HEK293 (cell line): ENCODE data around the gene IL17C.

ENCODE experiments used
- CTCF ChIA-PET: fragments of 350-600 bp; formaldehyde crosslinking; extraction: SDS; loops from one replicate; lab custom pipeline; 2021; ENCODE audit warnings: antibody characterized with exemption; lab: Yijun Ruan, JAX
- POLR2A ChIA-PET: fragments of 300-600 bp; formaldehyde crosslinking; extraction: SDS; loops from one replicate; lab custom pipeline; 2020; ENCODE audit warnings: antibody characterized with exemption, inconsistent platforms; lab: Yijun Ruan, JAX
- H3K27ac ChIP-seq: fragments of 200-500 bp; sonication (Bioruptor generic); 2 replicates; pipeline ENCODE4 v1.5.1; 2014; ENCODE audit warnings: low read depth, low read length, control low read depth, inconsistent platforms; ENCODE audit errors: extremely low read depth
- H3K36me3 ChIP-seq, 2 experiments: fragments of 200-500 bp in 1 of 2; sonication (Bioruptor generic) in 1 of 2; 1 replicate in 1 of 2; 2 replicates in 1 of 2; pipeline ENCODE4 v1.5.1; 2014 to 2017; ENCODE audit warnings: inconsistent platforms in 2 of 2, low read length in 2 of 2; ENCODE audit not compliant: control insufficient read depth in 2 of 2, insufficient read depth in 1 of 2
- H3K4me1 ChIP-seq: fragments of 200-500 bp; sonication (Bioruptor generic); 2 replicates; pipeline ENCODE4 v1.5.1; 2014; ENCODE audit warnings: mild to moderate bottlenecking, low read length, inconsistent platforms; ENCODE audit not compliant: control insufficient read depth, insufficient read depth
- H3K4me3 ChIP-seq: 2 replicates; pipeline ENCODE4 v1.5.1; 2011; ENCODE audit warnings: low read depth, mild to moderate bottlenecking, control low read depth, low read length, moderate library complexity
- H3K9me3 ChIP-seq: fragments of 200-500 bp; sonication (Bioruptor generic); 2 replicates; pipeline ENCODE4 v1.5.1; 2014; ENCODE audit warnings: low read depth, low read length, inconsistent platforms; ENCODE audit not compliant: control insufficient read depth, insufficient read depth
- GFI1B ChIP-seq: fragments of 450-650 bp; formaldehyde crosslinking; IDR thresholded peaks from 2 replicates; pipeline ENCODE4 v1.5.1; 2016; ENCODE audit warnings: missing biosample characterization, missing genetic modification characterization
- GLIS1 ChIP-seq: fragments of 450-650 bp; formaldehyde crosslinking; IDR thresholded peaks from 2 replicates; pipeline ENCODE4 v1.5.1; 2016; ENCODE audit warnings: missing biosample characterization, missing genetic modification characterization
- TRIM28 ChIP-seq: IDR thresholded peaks from 2 replicates; pipeline ENCODE4 v1.6.1; 2011; ENCODE audit warnings: low read length, control low read depth, borderline replicate concordance
- WT1 ChIP-seq: fragments of 450-650 bp; formaldehyde crosslinking; IDR thresholded peaks from 2 replicates; pipeline ENCODE4 v1.5.1; 2016; ENCODE audit warnings: missing biosample characterization, missing genetic modification characterization
- ZBTB8A ChIP-seq: fragments of 450-650 bp; formaldehyde crosslinking; IDR thresholded peaks from 2 replicates; pipeline ENCODE4 v1.5.1; 2016; ENCODE audit warnings: missing biosample characterization, missing genetic modification characterization
- ZFP37 ChIP-seq: fragments of 450-650 bp; formaldehyde crosslinking; IDR thresholded peaks from 2 replicates; pipeline ENCODE4 v1.5.1; 2016; ENCODE audit warnings: missing biosample characterization, missing genetic modification characterization
- ZIC2 ChIP-seq: fragments of 450-650 bp; formaldehyde crosslinking; IDR thresholded peaks from 2 replicates; pipeline ENCODE4 v1.5.1; 2016; ENCODE audit warnings: missing biosample characterization, missing genetic modification characterization
- ZNF121 ChIP-seq: fragments of 450-650 bp; formaldehyde crosslinking; IDR thresholded peaks from 2 replicates; pipeline ENCODE4 v1.5.1; 2016; ENCODE audit warnings: missing biosample characterization, missing genetic modification characterization
- ZNF169 ChIP-seq: fragments of 450-650 bp; formaldehyde crosslinking; IDR thresholded peaks from 2 replicates; pipeline ENCODE4 v1.5.1; 2016; ENCODE audit warnings: missing biosample characterization, missing genetic modification characterization
- ZNF366 ChIP-seq: fragments of 450-650 bp; formaldehyde crosslinking; conservative IDR thresholded peaks from 2 replicates; pipeline ENCODE4 v1.5.1; 2016; ENCODE audit warnings: missing biosample characterization, missing genetic modification characterization
- ZNF394 ChIP-seq: fragments of 450-650 bp; formaldehyde crosslinking; IDR thresholded peaks from 2 replicates; pipeline ENCODE4 v1.5.1; 2016; ENCODE audit warnings: missing biosample characterization, missing genetic modification characterization, mild to moderate bottlenecking, moderate library complexity, borderline replicate concordance
- ZNF423 ChIP-seq: fragments of 450-650 bp; formaldehyde crosslinking; IDR thresholded peaks from 2 replicates; pipeline ENCODE4 v1.5.1; 2016; ENCODE audit warnings: missing biosample characterization, missing genetic modification characterization
- ZNF488 ChIP-seq: fragments of 450-650 bp; formaldehyde crosslinking; IDR thresholded peaks from 2 replicates; pipeline ENCODE4 v1.5.1; 2016; ENCODE audit warnings: missing biosample characterization, missing genetic modification characterization
- ZNF623 ChIP-seq: fragments of 450-650 bp; formaldehyde crosslinking; IDR thresholded peaks from 2 replicates; pipeline ENCODE4 v1.5.1; 2016; ENCODE audit warnings: missing biosample characterization, missing genetic modification characterization
- ZNF658 ChIP-seq: fragments of 450-650 bp; formaldehyde crosslinking; IDR thresholded peaks from 2 replicates; pipeline ENCODE4; 2016; ENCODE audit warnings: missing biosample characterization, missing genetic modification characterization
- TF ChIP-seq, protein P1 (sequence below): fragments of 450-650 bp; formaldehyde crosslinking; IDR thresholded peaks from 2 replicates; pipeline ENCODE4 v1.5.1; 2017; ENCODE audit warnings: missing biosample characterization, missing genetic modification characterization
- TF ChIP-seq, protein P2 (sequence below): fragments of 450-650 bp; IDR thresholded peaks from 2 replicates; pipeline ENCODE4 v1.5.1; 2018; ENCODE audit warnings: missing biosample characterization, missing genetic modification characterization

IL17C gene

DNA sequence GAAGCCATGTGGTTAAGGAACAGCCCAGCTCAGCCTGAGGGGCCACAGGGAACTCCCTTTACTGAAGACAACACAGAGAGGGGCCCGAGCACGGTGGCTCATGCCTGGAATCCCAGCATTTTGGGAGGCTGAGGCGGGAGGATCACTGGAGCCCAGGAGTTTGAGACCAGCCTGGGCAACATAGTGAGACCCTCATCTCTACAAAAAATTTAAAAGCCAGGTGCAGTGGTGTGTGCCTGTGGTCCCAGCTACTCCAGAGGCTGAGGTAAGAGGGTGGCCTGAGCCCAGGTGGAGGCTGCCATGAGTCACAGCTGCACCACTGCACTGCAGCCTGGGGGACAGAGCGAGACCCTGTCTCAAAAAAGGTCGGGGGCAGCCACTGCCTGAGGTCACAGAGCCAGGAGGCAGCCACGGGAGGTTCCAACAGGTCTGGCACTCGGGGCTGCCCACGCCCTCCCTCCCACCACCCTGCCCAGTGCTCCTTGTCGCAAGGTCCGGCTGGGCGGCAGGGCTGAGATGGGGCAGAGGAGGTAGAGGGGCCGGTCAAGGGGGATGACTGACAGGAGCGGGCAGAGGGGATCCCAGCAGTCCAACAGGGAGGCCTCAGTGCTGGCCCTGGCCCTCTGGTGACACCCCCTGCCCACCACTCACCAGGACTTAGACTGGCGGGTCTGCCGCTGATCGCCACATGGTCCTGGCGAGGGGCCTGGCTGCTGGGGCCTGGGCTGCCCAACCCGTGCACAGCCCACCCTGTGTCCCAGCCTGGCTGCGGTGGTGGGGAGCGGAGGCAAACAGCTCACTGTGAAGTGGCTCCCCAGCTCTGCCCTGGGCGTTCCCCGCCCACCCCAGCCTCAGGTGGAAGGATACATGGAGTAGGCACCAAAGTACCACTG is 9.1 kb downstream of the IL17C start:
- Histone ChIP-seq H3K4me1 (peaks cover 7% of the 10 kb centered on the region; the same call in 1 of the 2 replicates), H3K36me3 (peaks cover 0 to 27% of the 10 kb centered on the region in 2 experiments; a peak in 2 of 3 replicates), H3K9me3 (no peaks in the 10 kb centered on the region), H3K4me3 (no peak overlapping the region), H3K27ac (no peak overlapping the region)
- ChIA-PET POLR2A (interaction anchor here (0.6 to 1.1 kb wide), 2 partner anchors 10 to 546 kb away, joined by 4 read pairs; no protein-coding TSS in a partner anchor), CTCF (interaction anchor here (0.7 kb wide), 1 partner anchor 90 kb away, joined by 3 read pairs; no protein-coding TSS in a partner anchor)
- no peak for TF ChIP-seq GFI1B (tag by site-specific recombination)
- TF ChIP-seq ZNF121 (tag by site-specific recombination) = peak; percentile 84
- TF ChIP-seq WT1 (tag by site-specific recombination) = no peak
- TF ChIP-seq ZNF423 (tag by site-specific recombination) = no peak
- 0 out of 2 replicates have a peak, but pooled peaks have one; percentile 22 for TF ChIP-seq ZBTB8A (tag by site-specific recombination)
- no peak for TF ChIP-seq ZNF658
- no peak for TF ChIP-seq ZFP37 (tag by site-specific recombination)
- no peak for TF ChIP-seq ZNF366
- TF ChIP-seq ZNF394 (tag by site-specific recombination) = peak; percentile 68; the same call in 1 of the 2 replicates

- Histone ChIP-seq H3K27ac (peak overlapping the region; percentile 73; the same call in 1 of the 2 replicates), H3K4me3 (no peak overlapping the region), H3K4me1 (peaks cover 7% of the 10 kb centered on the region; the same call in 1 of the 2 replicates), H3K9me3 (no peaks in the 10 kb centered on the region), H3K36me3 (peaks cover 0 to 17% of the 10 kb centered on the region in 2 experiments; a peak in 2 of 3 replicates)
- TF ChIP-seq TRIM28 (no peak), GLIS1 (tag by site-specific recombination) (peak; percentile 86), ZNF169 (no peak), ZNF623 (tag by site-specific recombination) (peak; percentile 77), ZNF488 (tag by site-specific recombination) (no peak), ZIC2 (tag by site-specific recombination) (peak; percentile 74)
- TF ChIP-seq, protein P1, sequence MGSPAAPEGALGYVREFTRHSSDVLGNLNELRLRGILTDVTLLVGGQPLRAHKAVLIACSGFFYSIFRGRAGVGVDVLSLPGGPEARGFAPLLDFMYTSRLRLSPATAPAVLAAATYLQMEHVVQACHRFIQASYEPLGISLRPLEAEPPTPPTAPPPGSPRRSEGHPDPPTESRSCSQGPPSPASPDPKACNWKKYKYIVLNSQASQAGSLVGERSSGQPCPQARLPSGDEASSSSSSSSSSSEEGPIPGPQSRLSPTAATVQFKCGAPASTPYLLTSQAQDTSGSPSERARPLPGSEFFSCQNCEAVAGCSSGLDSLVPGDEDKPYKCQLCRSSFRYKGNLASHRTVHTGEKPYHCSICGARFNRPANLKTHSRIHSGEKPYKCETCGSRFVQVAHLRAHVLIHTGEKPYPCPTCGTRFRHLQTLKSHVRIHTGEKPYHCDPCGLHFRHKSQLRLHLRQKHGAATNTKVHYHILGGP = no peak
- TF ChIP-seq, protein P2, sequence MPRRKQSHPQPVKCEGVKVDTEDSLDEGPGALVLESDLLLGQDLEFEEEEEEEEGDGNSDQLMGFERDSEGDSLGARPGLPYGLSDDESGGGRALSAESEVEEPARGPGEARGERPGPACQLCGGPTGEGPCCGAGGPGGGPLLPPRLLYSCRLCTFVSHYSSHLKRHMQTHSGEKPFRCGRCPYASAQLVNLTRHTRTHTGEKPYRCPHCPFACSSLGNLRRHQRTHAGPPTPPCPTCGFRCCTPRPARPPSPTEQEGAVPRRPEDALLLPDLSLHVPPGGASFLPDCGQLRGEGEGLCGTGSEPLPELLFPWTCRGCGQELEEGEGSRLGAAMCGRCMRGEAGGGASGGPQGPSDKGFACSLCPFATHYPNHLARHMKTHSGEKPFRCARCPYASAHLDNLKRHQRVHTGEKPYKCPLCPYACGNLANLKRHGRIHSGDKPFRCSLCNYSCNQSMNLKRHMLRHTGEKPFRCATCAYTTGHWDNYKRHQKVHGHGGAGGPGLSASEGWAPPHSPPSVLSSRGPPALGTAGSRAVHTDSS (tag by site-specific recombination) = no peak
- POLR2A ChIA-PET = interaction anchor here (1.1 to 1.7 kb wide), 2 partner anchors 11 to 14 kb away, joined by 4 to 5 read pairs; partner anchors contain the start of genes IL17C and MVD
- CTCF ChIA-PET = interaction anchor here (0.9 to 1.0 kb wide), 2 partner anchors 12 kb away, joined by 4 to 5 read pairs; no protein-coding TSS in a partner anchor
Observed at GRCh38 chr16:88649195-88649923, 11.0 kb downstream of the IL17C start.
